HAP-1 (cell line): ENCODE results near the gene ACAN.
A peak's percentile ranks its signal among the peaks of the same experiment; 100 is the strongest.

Experiments
- DNase-seq, 2 experiments: peaks; one replicate each; pipeline ENCODE4 v3.0.0-alpha.2; 2016 to 2020; ENCODE audit warnings: low spot score in 2 of 2
- H3K27me3 ChIP-seq: fragments of 250-450 bp; sonication (Bioruptor Pico); 2 replicates; pipeline ENCODE4 v1.5.1; 2020; ENCODE audit warnings: low read depth, mild to moderate bottlenecking, moderate library complexity
- H3K36me3 ChIP-seq: fragments of 250-450 bp; sonication (Bioruptor Pico); replicated peaks from 2 replicates; pipeline ENCODE4 v1.5.1; 2020; ENCODE audit warnings: mild to moderate bottlenecking
- H3K4me1 ChIP-seq: fragments of 250-450 bp; sonication (Bioruptor Pico); 2 replicates; pipeline ENCODE4 v1.5.1; 2020; ENCODE audit warnings: mild to moderate bottlenecking
- H3K4me3 ChIP-seq: fragments of 250-450 bp; sonication (Bioruptor Pico); 2 replicates; pipeline ENCODE4 v1.5.1; 2020; ENCODE audit warnings: mild to moderate bottlenecking, moderate library complexity
- H3K9me3 ChIP-seq: fragments of 250-450 bp; sonication (Bioruptor Pico); 2 replicates; pipeline ENCODE4 v1.5.1; 2020; ENCODE audit warnings: mild to moderate bottlenecking, moderate library complexity
- in situ Hi-C: fragments of 300-500 bp; cut with MboI; formaldehyde crosslinking; loops from 3 replicates; pipeline ENCODE4 v1.14.3; 2020; ENCODE audit warnings: low sequenced_read_pairs, inconsistent platforms, mixed read lengths

The ACAN gene

DNA sequence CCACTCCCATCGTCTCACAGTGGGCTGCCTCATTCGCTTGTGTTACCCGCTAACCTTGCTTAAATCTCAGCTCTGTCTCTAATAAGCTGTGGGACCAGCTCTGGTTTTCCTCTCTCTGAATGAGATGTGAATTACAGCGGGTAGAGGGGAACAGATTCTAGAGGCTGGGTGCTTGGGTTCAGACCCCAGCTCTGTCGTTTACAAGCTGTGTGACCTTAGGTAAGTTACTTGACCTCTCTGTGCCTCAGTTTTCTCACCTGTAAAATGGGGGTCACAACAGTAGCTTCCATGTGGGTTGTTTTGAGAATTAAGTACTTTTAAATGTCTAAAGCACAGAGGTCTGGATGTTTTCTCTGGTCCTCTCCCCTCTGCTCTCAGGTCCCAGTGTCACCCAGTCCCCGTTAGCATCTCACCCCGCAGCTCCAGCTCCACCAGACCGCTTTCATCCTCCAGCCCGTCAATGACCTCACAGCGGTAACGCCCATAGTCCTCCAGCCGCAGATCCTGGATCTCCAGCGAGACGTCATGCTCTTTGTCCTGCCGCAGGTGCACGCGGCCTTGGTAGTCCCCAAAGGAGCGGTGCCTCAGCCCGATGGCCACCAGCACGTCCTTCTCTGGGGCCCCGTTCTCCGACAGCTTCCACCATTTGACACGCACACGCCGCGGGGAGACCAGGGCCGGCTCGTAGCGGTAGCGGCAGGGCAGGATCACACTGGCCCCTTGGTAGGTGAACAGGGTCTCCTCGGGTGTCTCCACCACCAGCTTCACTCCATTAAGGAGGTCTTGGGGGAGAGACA is 77.9 kb downstream of the ACAN start:
- peaks cover 28% of the 10 kb centered on the region for H3K36me3 ChIP-seq
- in situ Hi-C loops = no loop called here
- DNase-seq = no peak
- H3K4me3 ChIP-seq = no peak overlapping the region
- no peaks in the 10 kb centered on the region for H3K27me3 ChIP-seq
- peaks cover 2% of the 10 kb centered on the region; the same call in 1 of the 2 replicates for H3K9me3 ChIP-seq
- H3K4me1 ChIP-seq = no peaks in the 10 kb centered on the region

DNA sequence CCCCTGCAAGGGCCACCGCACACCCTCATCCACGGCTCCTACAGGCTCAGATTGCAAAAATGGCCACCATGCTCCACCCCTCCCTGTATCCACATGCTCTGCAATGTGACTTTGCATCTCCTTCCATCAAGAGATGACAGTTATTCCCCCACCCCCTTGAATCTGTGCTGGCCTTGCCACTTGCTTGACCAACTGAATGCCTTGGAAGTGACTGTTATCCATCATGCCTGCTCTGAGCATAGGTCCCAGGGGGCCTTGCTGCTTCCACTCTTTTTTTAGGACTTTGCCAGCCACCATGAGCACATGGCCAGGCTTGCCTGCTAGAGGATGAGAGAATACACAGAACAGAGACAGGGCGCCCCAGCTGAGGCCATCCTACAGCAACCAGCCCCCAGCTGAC is 78.5 kb downstream of the ACAN start:
- Histone ChIP-seq H3K27me3 (no peaks in the 10 kb centered on the region), H3K4me3 (no peak overlapping the region), H3K9me3 (peaks cover 2% of the 10 kb centered on the region; the same call in 1 of the 2 replicates), H3K36me3 (peaks cover 28% of the 10 kb centered on the region), H3K4me1 (no peaks in the 10 kb centered on the region)
- in situ Hi-C loops = no loop called here
- DNase-seq = no peak

DNA sequence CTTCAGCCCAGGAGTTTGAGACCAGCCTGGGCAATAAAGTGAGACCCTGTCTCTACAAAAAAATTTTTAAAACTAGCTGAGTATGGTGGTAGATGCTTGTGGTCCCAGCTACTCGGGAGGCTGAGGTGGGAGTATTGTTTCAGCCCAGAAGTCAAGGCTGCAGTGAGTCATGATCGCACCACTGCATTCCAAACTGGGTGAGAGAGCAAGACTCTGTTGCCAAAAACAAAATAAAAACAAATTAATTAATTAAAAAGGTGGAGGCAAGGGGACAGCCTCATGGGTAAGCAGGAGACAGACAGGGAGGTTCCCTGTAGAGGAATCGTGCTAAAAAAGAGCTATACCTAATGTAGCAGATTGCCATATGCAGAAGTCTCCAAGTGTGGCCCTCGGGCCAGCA is 79.5 kb downstream of the ACAN start:
- in situ Hi-C loops = no loop called here
- Histone ChIP-seq H3K9me3 (peaks cover 2% of the 10 kb centered on the region; the same call in 1 of the 2 replicates), H3K4me1 (no peaks in the 10 kb centered on the region), H3K4me3 (no peak overlapping the region), H3K27me3 (no peaks in the 10 kb centered on the region), H3K36me3 (peaks cover 28% of the 10 kb centered on the region)
- DNase-seq = no peak

DNA sequence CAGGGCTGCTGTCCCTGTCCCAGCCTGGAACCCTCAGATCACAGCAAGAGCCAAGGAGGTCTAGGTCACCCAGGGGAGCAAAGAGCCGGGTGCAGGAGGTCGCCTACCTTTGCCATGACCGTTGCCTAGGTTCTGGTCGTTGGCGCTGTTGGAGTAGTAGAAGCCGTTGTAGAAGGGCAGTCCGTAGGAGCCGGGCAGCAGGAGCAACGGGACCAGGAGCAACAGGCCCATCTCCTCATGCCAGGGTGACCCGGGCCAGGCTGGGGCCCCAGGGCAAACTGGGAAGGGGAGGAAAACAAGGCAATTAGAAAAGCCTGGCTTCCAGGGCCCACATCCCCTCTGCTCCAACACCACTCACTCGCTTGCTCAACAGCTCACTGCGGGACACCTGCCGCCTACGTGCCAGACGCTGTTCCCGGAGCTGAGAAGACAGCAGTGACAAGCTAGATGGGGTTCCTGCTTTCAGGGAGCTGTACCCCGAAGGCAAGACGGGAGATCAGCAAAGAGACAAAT is 83.9 kb downstream of the ACAN start:
- peaks cover 2% of the 10 kb centered on the region; the same call in 1 of the 2 replicates for H3K9me3 ChIP-seq
- in situ Hi-C loops = no loop called here
- no peaks in the 10 kb centered on the region for H3K27me3 ChIP-seq
- peaks cover 19% of the 10 kb centered on the region for H3K36me3 ChIP-seq
- no peak overlapping the region for H3K4me3 ChIP-seq
- H3K4me1 ChIP-seq = no peaks in the 10 kb centered on the region
- no peak for DNase-seq

GRCh38 chr15:88888719-88889118 is 85.5 kb downstream of the ACAN start:
- no peak for DNase-seq
- H3K4me1 ChIP-seq = no peaks in the 10 kb centered on the region
- in situ Hi-C loops = no loop called here
- no peak overlapping the region for H3K4me3 ChIP-seq
- H3K9me3 ChIP-seq = no peaks in the 10 kb centered on the region
- no peaks in the 10 kb centered on the region for H3K27me3 ChIP-seq
- H3K36me3 ChIP-seq = peaks cover 11% of the 10 kb centered on the region; the same call in 1 of the 2 replicates

DNA sequence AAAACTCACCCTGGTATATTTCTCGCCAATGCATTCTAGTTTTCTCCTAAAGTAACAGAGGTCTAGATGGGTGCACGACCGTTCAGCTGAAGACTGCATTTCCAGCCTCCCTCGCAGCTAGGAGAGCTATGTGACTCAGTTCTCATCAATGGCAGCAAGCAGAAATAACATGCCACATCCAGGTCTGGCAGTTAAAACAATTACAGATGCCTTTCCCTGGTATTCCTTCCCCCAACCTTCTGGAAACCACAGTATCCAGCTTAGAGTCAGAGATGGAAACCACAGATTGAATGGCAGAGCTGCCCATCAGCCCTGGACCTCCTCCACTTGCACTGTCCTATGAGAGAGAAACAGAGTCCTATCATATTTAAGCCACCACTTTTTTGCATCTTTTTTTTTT is 87.3 kb downstream of the ACAN start:
- peaks cover 7% of the 10 kb centered on the region; the same call in 1 of the 2 replicates for H3K36me3 ChIP-seq
- no peaks in the 10 kb centered on the region for H3K27me3 ChIP-seq
- H3K9me3 ChIP-seq = no peaks in the 10 kb centered on the region
- in situ Hi-C loops = no loop called here
- no peak overlapping the region for H3K4me3 ChIP-seq
- H3K4me1 ChIP-seq = peaks cover 9% of the 10 kb centered on the region
- no peak for DNase-seq

GRCh38 chr15:88891540-88892254 is 88.5 kb downstream of the ACAN start:
- Histone ChIP-seq H3K36me3 (peaks cover 7% of the 10 kb centered on the region; the same call in 1 of the 2 replicates), H3K4me3 (no peak overlapping the region), H3K9me3 (no peaks in the 10 kb centered on the region), H3K27me3 (no peaks in the 10 kb centered on the region), H3K4me1 (peaks cover 11% of the 10 kb centered on the region)
- no peak for DNase-seq
- in situ Hi-C loops = no loop called here

GRCh38 chr15:88894348-88894818 is 91.1 kb downstream of the ACAN start:
- Histone ChIP-seq H3K4me3 (peak overlapping the region; percentile 65), H3K4me1 (peaks cover 17% of the 10 kb centered on the region), H3K36me3 (peaks cover 7% of the 10 kb centered on the region; the same call in 1 of the 2 replicates), H3K27me3 (no peaks in the 10 kb centered on the region), H3K9me3 (no peaks in the 10 kb centered on the region)
- in situ Hi-C loops = no loop called here
- DNase-seq = peak; percentile 83 to 95

GRCh38 chr15:88894819-88895767 is 91.9 kb downstream of the ACAN start, which contains the start of gene HAPLN3:
TSS of gene HAPLN3 (minus strand) at chr15:88895544. CDS start at chr15:88887298, 8,246 bp downstream.
- Histone ChIP-seq H3K9me3 (no peaks in the 10 kb centered on the region), H3K36me3 (peaks cover 7% of the 10 kb centered on the region; the same call in 1 of the 2 replicates), H3K4me3 (peak within 1 kb of the TSS; percentile 65), H3K27me3 (no peaks in the 10 kb centered on the region), H3K4me1 (peaks cover 17% of the 10 kb centered on the region)
- peak; percentile 81 to 88 for DNase-seq
- in situ Hi-C loops = no loop called here

DNA sequence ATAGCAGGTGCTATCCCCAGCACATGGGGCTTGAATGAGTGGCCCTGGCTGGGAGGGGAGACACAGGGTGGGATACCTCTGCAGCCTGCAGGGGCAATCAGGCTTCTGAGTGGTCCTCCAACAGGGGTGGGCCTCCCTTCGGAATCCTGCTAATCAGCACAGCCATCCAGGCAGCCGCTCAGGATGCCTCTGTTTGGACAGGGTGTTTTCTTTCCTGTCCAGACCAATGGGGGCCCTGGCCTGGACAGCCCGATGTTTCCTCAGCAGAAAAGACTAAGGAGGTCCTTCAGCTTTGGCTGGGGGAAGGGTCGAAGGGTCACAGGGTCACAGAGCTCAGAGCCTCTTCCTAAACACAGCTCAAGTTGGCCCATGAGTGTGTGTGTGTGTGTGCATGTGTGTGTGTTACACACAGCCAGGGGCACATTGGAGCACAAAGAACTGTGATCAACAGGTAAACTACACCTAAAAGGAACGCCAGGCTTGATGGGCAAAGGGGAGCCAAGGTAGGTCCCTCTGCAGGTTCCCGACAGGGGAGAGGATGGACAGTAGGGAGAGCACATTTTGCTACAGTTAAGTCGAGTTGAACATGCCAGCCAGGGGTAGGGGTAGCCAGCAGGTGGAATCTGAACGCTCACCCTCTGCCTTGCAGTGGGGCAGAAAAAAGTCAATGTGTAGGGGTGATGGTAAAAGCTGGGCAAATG is 93.2 kb downstream of the ACAN start:
- in situ Hi-C loops = no loop called here
- Histone ChIP-seq H3K4me1 (peaks cover 17% of the 10 kb centered on the region), H3K4me3 (no peak overlapping the region)

DNA sequence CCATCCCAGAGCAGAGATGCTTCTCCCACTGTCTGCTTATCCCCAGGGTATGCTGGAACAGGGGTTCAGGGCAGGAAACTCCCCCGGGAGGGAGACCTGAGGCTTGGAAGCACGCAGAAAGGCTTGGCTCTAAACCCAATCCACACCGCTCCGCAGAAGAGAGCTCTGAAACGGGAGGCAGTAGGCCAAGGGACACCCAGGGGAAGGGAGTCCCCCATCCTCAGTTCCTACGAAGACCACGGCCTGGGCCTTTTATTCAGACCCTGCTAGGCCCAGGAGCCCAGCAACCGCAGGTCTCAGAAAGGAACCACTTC is 93.9 kb downstream of the ACAN start:
- peaks cover 17% of the 10 kb centered on the region for H3K4me1 ChIP-seq
- in situ Hi-C loops = no loop called here
- peaks cover 4% of the 10 kb centered on the region for H3K36me3 ChIP-seq
- no peak overlapping the region for H3K4me3 ChIP-seq
- no peak for DNase-seq
- no peaks in the 10 kb centered on the region for H3K27me3 ChIP-seq
- no peaks in the 10 kb centered on the region for H3K9me3 ChIP-seq

More for the DNA sequence above, 93.2 kb downstream of the ACAN start:
- Histone ChIP-seq H3K9me3 (no peaks in the 10 kb centered on the region), H3K27me3 (no peaks in the 10 kb centered on the region), H3K36me3 (peaks cover 9% of the 10 kb centered on the region; the same call in 1 of the 2 replicates)
- DNase-seq = no peak

DNA sequence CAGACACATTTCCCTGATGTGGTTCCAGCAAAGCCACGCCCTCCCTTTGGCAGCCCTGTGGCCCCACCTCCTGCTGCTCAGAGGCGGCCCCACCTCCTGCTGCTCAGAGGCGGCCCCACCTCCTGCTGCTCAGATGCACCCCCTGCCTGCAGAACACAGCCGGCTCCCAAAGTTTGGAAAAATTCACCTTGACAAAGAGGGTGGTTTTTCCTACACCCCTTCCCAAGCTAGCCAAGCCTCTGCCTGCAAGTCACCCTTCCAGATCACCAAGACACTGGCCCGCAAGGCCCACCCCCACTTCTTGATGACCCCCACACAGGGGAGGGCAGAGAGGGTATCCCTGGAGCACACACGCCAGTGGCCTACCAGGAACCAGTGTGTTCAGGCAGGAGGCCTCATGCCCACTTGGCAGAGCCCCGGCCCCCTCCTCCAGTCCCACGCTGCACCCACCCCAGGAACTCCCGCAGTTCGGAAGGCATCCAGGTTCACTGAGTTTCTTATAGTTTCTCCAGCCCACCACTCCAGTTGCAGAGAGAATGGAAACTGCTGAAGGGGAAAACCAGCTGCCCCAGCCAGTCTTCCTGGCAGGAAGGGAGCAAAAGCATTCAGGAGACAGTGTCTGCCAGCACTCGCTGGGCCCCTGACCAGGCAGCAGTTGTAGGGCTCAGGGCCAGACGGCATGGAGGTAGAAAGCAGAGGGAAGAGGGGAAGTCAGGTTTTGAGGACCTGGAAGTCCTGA is 94.4 kb downstream of the ACAN start:
- Histone ChIP-seq H3K36me3 (peaks cover 7% of the 10 kb centered on the region), H3K4me3 (no peak overlapping the region), H3K27me3 (no peaks in the 10 kb centered on the region), H3K9me3 (no peaks in the 10 kb centered on the region), H3K4me1 (peaks cover 17% of the 10 kb centered on the region)
- peak; percentile 88 to 98 for DNase-seq
- in situ Hi-C loops = no loop called here
